Psoas muscle (tissue), 8 donors: Measurements from ENCODE around the gene PYGL. TPM values are rescaled to one million over a fixed set of nuclear protein-coding genes. Genes with fewer than 3 reads are reported as not detected.

Experiments used
- ATAC-seq, 4 donors: fragments of 200-7000 bp; cut with Tn5 transposase; one replicate each; pipeline ENCODE4 v1.9.1; 2020; ENCODE audit warnings: moderate library complexity in 3 of 4, mild to moderate bottlenecking in 2 of 4
- DNase-seq, 2 donors: peaks; one replicate each; pipeline ENCODE4 v3.0.0-alpha.2; 2020
- H3K27ac ChIP-seq: fragments of 200-600 bp; one replicate; pipeline ENCODE4 v1.8.0; 2022
- H3K27me3 ChIP-seq, 3 donors: fragments of 200-600 bp in 1 of 3; one replicate each; pipeline versions ENCODE4 v1.6.1 to v1.8.0; 2013 to 2022; ENCODE audit warnings: low read length in 2 of 3, mild to moderate bottlenecking in 2 of 3, moderate library complexity in 1 of 3; ENCODE audit not compliant: insufficient read depth in 3 of 3
- H3K36me3 ChIP-seq, 2 donors: fragments of 200-600 bp in 1 of 2; one replicate each; pipeline versions ENCODE4 v1.6.1 to v1.8.0; 2013 to 2022; ENCODE audit warnings: low read depth in 1 of 2, mild to moderate bottlenecking in 1 of 2, moderate library complexity in 1 of 2; ENCODE audit not compliant: insufficient read depth in 1 of 2
- H3K4me1 ChIP-seq: fragments of 200-600 bp; one replicate; pipeline ENCODE4 v1.8.0; 2022
- H3K4me3 ChIP-seq: fragments of 200-600 bp; one replicate; pipeline ENCODE4 v1.8.0; 2022; ENCODE audit warnings: mild to moderate bottlenecking
- H3K9me3 ChIP-seq: fragments of 200-600 bp; one replicate; pipeline ENCODE4 v1.8.0; 2022
- CTCF ChIP-seq: fragments of 200-600 bp; IDR thresholded peaks from one replicate; pipeline ENCODE4 v1.8.0; 2022; ENCODE audit warnings: antibody characterized with exemption
- WGBS, 3 donors: extraction: QIAGEN DNeasy Blood & Tissue Kit; methylation state at CpG; one replicate each; pipeline versions ENCODE4 v1.1.6 to v1.1.7; 2013; 5-methylcytosine and 5-hydroxymethylcytosine counted together
- intact Hi-C, 2 donors: fragments of 100-400 bp; cut with DNase I; formaldehyde crosslinking; loops; one replicate each; pipeline versions ENCODE4 v1.11.0 to v1.14.2; 2022
- polyA plus RNA-seq, 3 donors: library from polyadenylated mRNA; stranded (reverse); fragments of 200-250 nt; gene quantifications; one replicate each; pipeline ENCODE4 v1.2.3, GENCODE V29; 2013
- total RNA-seq, 4 donors: library from RNA; stranded (reverse); fragmentation: NEBNext Ultra II Directional in 2 of 4; extraction: Animal tissue kit (Norgen Biotek cat#: 25700) in 2 of 4; gene quantifications; one replicate each; pipeline versions ENCODE4 v1.2.1 to v1.2.4, GENCODE V29; 2021 to 2023
- donor health status: healthy with polysubstance abuse.
- donor health status: DM: no; HTN: no; CAD: no; lungs with moderate emphysema.
- donor health status: Bipolar disorder and iron deficiency.
- donor health status: healthy.
- donor health status: DM: yes; HTN: yes; CAD: no.
- donor health status: DM: no; HTN: no; CAD: no.
- donor health status: DM: no; HTN: no; CAD: no.
- donor health status: DM: yes; HTN: yes; CAD: no.

Gene PYGL
- total and polyA plus RNA-seq, 7 donors = 2.3 to 24.7 (median 7.6) TPM

- 62 to 70% (median 62%) methylated on average over 11 of the region's 11 CpGs for WGBS, 3 donors
- TF ChIP-seq CTCF = no peak
- Histone ChIP-seq H3K27ac (no peak overlapping the region), H3K9me3 (no peaks in the 10 kb centered on the region), H3K27me3 (peaks cover 0 to 14% (median 0%) of the 10 kb centered on the region in 3 donors), H3K36me3 (no peaks in the 10 kb centered on the region), H3K4me1 (peaks cover 12% of the 10 kb centered on the region), H3K4me3 (no peak overlapping the region)
- no peak for ATAC-seq
- no peak for DNase-seq
- intact Hi-C loops = no loop called here
These were observed 78.7 kb downstream of the PYGL start for GRCh38 chr14:50865391-50866076.

- Histone ChIP-seq H3K4me3 (no peak overlapping the region), H3K27ac (no peak overlapping the region), H3K36me3 (no peaks in the 10 kb centered on the region), H3K9me3 (no peaks in the 10 kb centered on the region), H3K4me1 (peaks cover 16% of the 10 kb centered on the region), H3K27me3 (peaks cover 0 to 8% (median 0%) of the 10 kb centered on the region in 3 donors)
- WGBS, 3 donors = 88 to 93% (median 89%) methylated on average over 5 of the region's 5 CpGs
- no peak for ATAC-seq
- DNase-seq = no peak
- no peak for TF ChIP-seq CTCF
- intact Hi-C loops = loop anchor here in 1 of 2 donors (5.0 kb wide), 2 partner anchors 88 to 263 kb away; no protein-coding TSS in a partner anchor
These were observed 79.3 kb downstream of the PYGL start for GRCh38 chr14:50864946-50865345.

- ATAC-seq = no peak
- H3K27ac ChIP-seq = no peak overlapping the region
These were observed 80.0 kb downstream of the PYGL start for GRCh38 chr14:50864237-50864636.

GRCh38 chr14:50862036-50862570, 82.2 kb downstream of the PYGL start:
- no peak overlapping the region for H3K4me3 ChIP-seq
- no peaks in the 10 kb centered on the region for H3K27me3 ChIP-seq
- H3K9me3 ChIP-seq = no peaks in the 10 kb centered on the region
- no peak overlapping the region for H3K27ac ChIP-seq
- no peaks in the 10 kb centered on the region for H3K36me3 ChIP-seq
- peak in 2 of 4 donors; percentile 37 to 44 for ATAC-seq
- 59 to 67% (median 63%) methylated on average over 4 of the region's 4 CpGs for WGBS, 3 donors
- intact Hi-C loops = loop anchor here in 1 of 2 donors (5.0 kb wide), 2 partner anchors 85 to 260 kb away; no protein-coding TSS in a partner anchor
- DNase-seq = no peak
- no peak for TF ChIP-seq CTCF
- H3K4me1 ChIP-seq = peaks cover 20% of the 10 kb centered on the region

More at GRCh38 chr14:50864237-50864636, 80.0 kb downstream of the PYGL start:
- DNase-seq = no peak
- H3K9me3 ChIP-seq = no peaks in the 10 kb centered on the region
- H3K4me1 ChIP-seq = peaks cover 19% of the 10 kb centered on the region
- no peak for TF ChIP-seq CTCF
- intact Hi-C loops = loop anchor here in 1 of 2 donors (5.0 kb wide), 2 partner anchors 87 to 262 kb away; no protein-coding TSS in a partner anchor
- H3K4me3 ChIP-seq = no peak overlapping the region
- peaks cover 0 to 1% (median 0%) of the 10 kb centered on the region in 3 donors for H3K27me3 ChIP-seq
- H3K36me3 ChIP-seq = no peaks in the 10 kb centered on the region
